GM12873 (cell line): ENCODE data around the gene TYROBP.

Experiments used
- CTCF ChIP-seq: IDR thresholded peaks from 2 replicates; pipeline ENCODE4 v1.5.1; 2012; ENCODE audit warnings: low read depth, mild to moderate bottlenecking, moderate library complexity, low read length, control low read depth; ENCODE audit not compliant: insufficient read depth; ENCODE audit errors: missing control alignments

TYROBP gene

GRCh38 chr19:35908010-35908441 lies at the start of gene TYROBP:
Gene TYROBP (minus strand): TSS chr19:35908295. CDS start chr19:35908228, 67 bp downstream.
- no peak for TF ChIP-seq CTCF

GRCh38 chr19:35955881-35956634 lies 48.0 kb upstream of the TYROBP start:
- TF ChIP-seq CTCF, result no peak

GRCh38 chr19:35949131-35949530 lies 41.0 kb upstream of the TYROBP start:
- no peak for TF ChIP-seq CTCF

GRCh38 chr19:35946203-35946602 lies 38.1 kb upstream of the TYROBP start:
- no peak for TF ChIP-seq CTCF

GRCh38 chr19:35945121-35945790 lies 37.2 kb upstream of the TYROBP start:
- TF ChIP-seq CTCF, result no peak

GRCh38 chr19:35944556-35944955 lies 36.5 kb upstream of the TYROBP start:
- no peak for TF ChIP-seq CTCF

GRCh38 chr19:35943321-35944301 lies 35.5 kb upstream of the TYROBP start:
- no peak for TF ChIP-seq CTCF
